NB4 (cell line): Measurements from ENCODE around the gene NMT1.
A peak's percentile ranks its signal among the peaks of the same experiment; 100 is the strongest.

Experiments used
- CTCF ChIP-seq: IDR thresholded peaks from one replicate; pipeline ENCODE4 v1.5.1; 2012; ENCODE audit warnings: low read depth, low read length
- MYC ChIP-seq: IDR thresholded peaks from 2 replicates; pipeline ENCODE4 v1.6.1; 2011; ENCODE audit warnings: low read depth, low read length
- POLR2A ChIP-seq: IDR thresholded peaks from 2 replicates; pipeline ENCODE4 v1.6.1; 2011; ENCODE audit warnings: mild to moderate bottlenecking; ENCODE audit not compliant: insufficient read length; ENCODE audit errors: extremely low read depth

- TF ChIP-seq CTCF (peak; percentile 53), POLR2A (no peak), MYC (no peak)
These were observed 44.3 kb upstream of the NMT1 start for GRCh38 chr17:45016823-45017222.
